GM21723 (cell line): ENCODE measurements around the gene ACAD8.
"Not testable (repeated sequence)": the region's sequence is repeated elsewhere in the genome, so short reads cannot be mapped to it uniquely, and the experiment has no call there.

ENCODE experiments used
- ATAC-seq: cut with Tn5 transposase; IDR thresholded peaks from one replicate; pipeline ENCODE4 v1.9.1; 2021; ENCODE audit warnings: mild to moderate bottlenecking, moderate library complexity; ENCODE audit not compliant: unreplicated experiment

The ACAD8 gene

GRCh38 chr11:134266440-134266839 is 13.1 kb downstream of the ACAD8 start:
- ATAC-seq = no peak

- no peak for ATAC-seq
Observed at GRCh38 chr11:134266841-134267251, 13.5 kb downstream of the ACAD8 start.

- no peak for ATAC-seq
Observed at GRCh38 chr11:134267461-134267860, 14.1 kb downstream of the ACAD8 start.

GRCh38 chr11:134267966-134268365 is 14.6 kb downstream of the ACAD8 start:
- ATAC-seq = no peak

GRCh38 chr11:134270250-134270714 is 16.9 kb downstream of the ACAD8 start:
- no peak for ATAC-seq

GRCh38 chr11:134271978-134272377 is 18.6 kb downstream of the ACAD8 start:
- ATAC-seq = no peak

GRCh38 chr11:134272381-134273316 is 19.3 kb downstream of the ACAD8 start:
- no peak for ATAC-seq

GRCh38 chr11:134273317-134273712 is 19.9 kb downstream of the ACAD8 start:
- ATAC-seq = no peak

- ATAC-seq = no peak
Observed at GRCh38 chr11:134275188-134275533, 21.8 kb downstream of the ACAD8 start.

- peak; percentile 77 for ATAC-seq
Observed at GRCh38 chr11:134275534-134276395, 22.4 kb downstream of the ACAD8 start, which contains the start of gene GLB1L3. Gene GLB1L3, plus strand, starts transcription at chr11:134276379. Its CDS starts 362 bp downstream, at chr11:134276741.

- no peak for ATAC-seq
Observed at GRCh38 chr11:134276396-134277182, 23.2 kb downstream of the ACAD8 start.

GRCh38 chr11:134277183-134278001 is 24.0 kb downstream of the ACAD8 start:
- ATAC-seq = no peak

- ATAC-seq = no peak
Observed at GRCh38 chr11:134278356-134278755, 25.0 kb downstream of the ACAD8 start.

- not testable (repeated sequence) for ATAC-seq
Observed at GRCh38 chr11:134281635-134282034, 28.3 kb downstream of the ACAD8 start.

GRCh38 chr11:134282121-134283045 is 29.0 kb downstream of the ACAD8 start:
- ATAC-seq = no peak

- no peak for ATAC-seq
Observed at GRCh38 chr11:134283461-134284230, 30.3 kb downstream of the ACAD8 start.

GRCh38 chr11:134284349-134284748 is 31.0 kb downstream of the ACAD8 start:
- not testable (repeated sequence) for ATAC-seq

GRCh38 chr11:134287561-134287960 is 34.2 kb downstream of the ACAD8 start:
- no peak for ATAC-seq
